IMR-90 (cell line): ENCODE data around the gene DCAF10. TPM values are rescaled to one million over a fixed set of nuclear protein-coding genes. Genes with fewer than 3 reads are reported as not detected.

Source experiments
- ATAC-seq: fragments of 200-7000 bp; cut with Tn5 transposase; 2 replicates; pipeline ENCODE4 v1.9.1; 2020; ENCODE audit warnings: low read depth, mild to moderate bottlenecking, moderate library complexity
- BruUV-seq: library from RNA; stranded (reverse); fragments of 400-500 nt; replicated peaks from 2 replicates; lab custom pipeline; 2021; lab: Mats Ljungman, UMichigan
- CTCF ChIA-PET: fragments of 300-600 bp; formaldehyde crosslinking; extraction: SDS; loops from one replicate; lab custom pipeline; 2021; ENCODE audit warnings: antibody characterized with exemption; lab: Yijun Ruan, JAX
- POLR2A ChIA-PET: fragments of 300-600 bp; sonication (Branson Sonifier 250); formaldehyde crosslinking; loops from one replicate; lab custom pipeline; 2022; ENCODE audit warnings: antibody characterized with exemption; ENCODE audit not compliant: unreplicated experiment; lab: Charles Lee
- DNase-seq: peaks from one replicate; pipeline ENCODE4 v3.0.0; 2013
- H2AFZ ChIP-seq: replicated peaks from 2 replicates; pipeline ENCODE3; 2013; ENCODE audit warnings: low read length, mild to moderate bottlenecking; ENCODE audit not compliant: poor library complexity
- H2AK5ac ChIP-seq: 2 replicates; pipeline ENCODE4 v1.6.1; 2013; ENCODE audit warnings: low read depth, low read length, inconsistent platforms
- H2AK9ac ChIP-seq: replicated peaks from 2 replicates; pipeline ENCODE3; 2013; ENCODE audit warnings: mild to moderate bottlenecking, low read depth, low read length, moderate library complexity; ENCODE audit not compliant: poor library complexity
- H2BK120ac ChIP-seq: 2 replicates; pipeline ENCODE4 v1.6.1; 2013; ENCODE audit warnings: low read depth, low read length, inconsistent platforms
- H2BK15ac ChIP-seq: 3 replicates; pipeline ENCODE4 v1.6.1; 2013; ENCODE audit warnings: low read depth, low read length, inconsistent platforms
- H2BK20ac ChIP-seq: 2 replicates; pipeline ENCODE4 v1.6.1; 2013; ENCODE audit warnings: low read depth, mild to moderate bottlenecking, inconsistent platforms, low read length, moderate library complexity
- H2BK5ac ChIP-seq: 2 replicates; pipeline ENCODE4 v1.6.1; 2013; ENCODE audit warnings: mild to moderate bottlenecking, low read depth, low read length, inconsistent platforms; ENCODE audit not compliant: poor library complexity, severe bottlenecking
- H3K14ac ChIP-seq: replicated peaks from 2 replicates; pipeline ENCODE4 v1.6.1; 2013; ENCODE audit warnings: low read depth, low read length, inconsistent platforms
- H3K18ac ChIP-seq: 2 replicates; pipeline ENCODE4 v1.6.1; 2013; ENCODE audit warnings: low read depth, low read length, control low read depth
- H3K23ac ChIP-seq: 2 replicates; pipeline ENCODE4 v1.6.1; 2013; ENCODE audit warnings: low read depth, low read length, inconsistent platforms
- H3K27ac ChIP-seq: 2 replicates; pipeline ENCODE4 v1.5.1; 2013; ENCODE audit warnings: mild to moderate bottlenecking, control low read depth, low read length; ENCODE audit not compliant: insufficient read depth
- H3K27me3 ChIP-seq: 2 replicates; pipeline ENCODE4 v1.6.1; 2013; ENCODE audit warnings: low read length; ENCODE audit not compliant: control insufficient read depth, insufficient read depth
- H3K36me3 ChIP-seq: 2 replicates; pipeline ENCODE4 v1.6.1; 2013; ENCODE audit warnings: low read length, mixed read lengths; ENCODE audit not compliant: control insufficient read depth, insufficient read depth
- H3K4ac ChIP-seq: 2 replicates; pipeline ENCODE4 v1.6.1; 2013; ENCODE audit warnings: low read depth, low read length, inconsistent platforms
- H3K4me1 ChIP-seq: 2 replicates; pipeline ENCODE4 v1.6.1; 2013; ENCODE audit warnings: low read length, mixed read lengths; ENCODE audit not compliant: control insufficient read depth, insufficient read depth
- H3K4me2 ChIP-seq: 2 replicates; pipeline ENCODE4 v1.6.1; 2013; ENCODE audit warnings: low read depth, mild to moderate bottlenecking, control low read depth, low read length, moderate library complexity
- H3K4me3 ChIP-seq: 2 replicates; pipeline ENCODE4 v1.5.1; 2013; ENCODE audit warnings: low read depth, mild to moderate bottlenecking, control low read depth, low read length, moderate library complexity; ENCODE audit not compliant: insufficient read depth
- H3K56ac ChIP-seq: 2 replicates; pipeline ENCODE4 v1.6.1; 2013; ENCODE audit warnings: low read length, inconsistent platforms; ENCODE audit not compliant: insufficient read depth; ENCODE audit errors: extremely low read depth
- H3K79me1 ChIP-seq, 2 experiments: 2 replicates each; pipeline ENCODE4 v1.6.1; 2013; ENCODE audit warnings: low read length in 2 of 2, inconsistent platforms in 1 of 2, low read depth in 1 of 2
- H3K9ac ChIP-seq: 2 replicates; pipeline ENCODE4 v1.6.1; 2013; ENCODE audit warnings: low read depth, low read length, control low read depth
- H3K9me1 ChIP-seq: 2 replicates; pipeline ENCODE4 v1.6.1; 2013; ENCODE audit warnings: low read length, inconsistent platforms; ENCODE audit not compliant: insufficient read depth
- H3K9me3 ChIP-seq: 2 replicates; pipeline ENCODE4 v1.6.1; 2013; ENCODE audit warnings: low read length; ENCODE audit not compliant: control insufficient read depth, insufficient read depth
- H4K20me1 ChIP-seq: 2 replicates; pipeline ENCODE4 v1.6.1; 2013; ENCODE audit warnings: low read length, inconsistent platforms; ENCODE audit not compliant: insufficient read depth
- H4K5ac ChIP-seq: 2 replicates; pipeline ENCODE4 v1.6.1; 2013; ENCODE audit warnings: mild to moderate bottlenecking, low read depth, low read length, control low read depth
- H4K8ac ChIP-seq, 2 experiments: 2 replicates each; pipeline ENCODE4 v1.6.1; 2013; ENCODE audit warnings: low read depth in 2 of 2, low read length in 2 of 2, control low read depth in 1 of 2, inconsistent platforms in 1 of 2
- H4K91ac ChIP-seq: 2 replicates; pipeline ENCODE4 v1.6.1; 2013; ENCODE audit warnings: low read depth, low read length, inconsistent platforms; ENCODE audit not compliant: insufficient read depth
- BHLHE40 ChIP-seq: fragments of 150-350 bp; IDR thresholded peaks from 2 replicates; pipeline ENCODE4 v1.6.1; 2016; ENCODE audit warnings: mild to moderate bottlenecking, low read depth, low read length
- CEBPB ChIP-seq: IDR thresholded peaks from 2 replicates; pipeline ENCODE4 v1.6.1; 2012; ENCODE audit warnings: low read depth, low read length, improper control_type of control experiment
- CHD1 ChIP-seq: IDR thresholded peaks from 2 replicates; pipeline ENCODE4 v1.6.1; 2012; ENCODE audit warnings: low read depth, low read length, improper control_type of control experiment
- CTCF ChIP-seq: conservative IDR thresholded peaks from 2 replicates; pipeline ENCODE4 v1.5.1; 2012; ENCODE audit warnings: mild to moderate bottlenecking, low read depth, low read length, improper control_type of control experiment
- FOS ChIP-seq: fragments of 150-350 bp; IDR thresholded peaks from 2 replicates; pipeline ENCODE4 v1.6.1; 2016; ENCODE audit warnings: low read depth, low read length
- MAFK ChIP-seq: IDR thresholded peaks from 2 replicates; pipeline ENCODE4 v1.6.1; 2012; ENCODE audit warnings: low read depth, low read length, improper control_type of control experiment
- MAZ ChIP-seq: IDR thresholded peaks from 2 replicates; pipeline ENCODE4 v1.6.1; 2012; ENCODE audit warnings: low read depth, mild to moderate bottlenecking, low read length, improper control_type of control experiment, moderate library complexity, borderline replicate concordance
- MXI1 ChIP-seq: IDR thresholded peaks from 2 replicates; pipeline ENCODE4 v1.6.1; 2012; ENCODE audit warnings: low read depth, mild to moderate bottlenecking, low read length, moderate library complexity, borderline replicate concordance
- NFE2L2 ChIP-seq: fragments of 150-350 bp; IDR thresholded peaks from 2 replicates; pipeline ENCODE4 v1.6.1; 2016; ENCODE audit warnings: low read depth, mild to moderate bottlenecking, low read length
- POLR2A ChIP-seq: IDR thresholded peaks from 2 replicates; pipeline ENCODE4 v1.6.1; 2012; ENCODE audit warnings: mild to moderate bottlenecking, low read depth, low read length
- RAD21 ChIP-seq: IDR thresholded peaks from 2 replicates; pipeline ENCODE4 v1.6.1; 2012; ENCODE audit warnings: low read length, improper control_type of control experiment
- RCOR1 ChIP-seq: IDR thresholded peaks from 2 replicates; pipeline ENCODE4 v1.6.1; 2012; ENCODE audit warnings: mild to moderate bottlenecking, low read length, improper control_type of control experiment; ENCODE audit not compliant: insufficient replicate concordance
- RFX5 ChIP-seq: IDR thresholded peaks from 2 replicates; pipeline ENCODE4 v1.8.0; 2012; ENCODE audit warnings: low read depth, mild to moderate bottlenecking, low read length, moderate library complexity
- SMC3 ChIP-seq: fragments of 150-350 bp; IDR thresholded peaks from 2 replicates; pipeline ENCODE4 v1.6.1; 2016; ENCODE audit warnings: low read depth, mild to moderate bottlenecking, antibody characterized with exemption, low read length, moderate library complexity
- USF2 ChIP-seq: fragments of 150-350 bp; IDR thresholded peaks from 2 replicates; pipeline ENCODE4 v1.6.1; 2017; ENCODE audit warnings: mild to moderate bottlenecking, antibody characterized with exemption, low read length, low read depth
- WGBS, 2 experiments: methylation state at CpG; one replicate each; pipeline versions ENCODE4 v1.1.5 to v1.1.7; 2013; ENCODE audit warnings: missing lambda C conversion rate in 2 of 2; ENCODE audit not compliant: insufficient read length in 1 of 2; ENCODE audit errors: extremely low coverage in 2 of 2; 5-methylcytosine and 5-hydroxymethylcytosine counted together
- dilution Hi-C: fragments of 300-500 bp; cut with HindIII; formaldehyde crosslinking; loops from one replicate; pipeline ENCODE4 v1.14.3; 2018; ENCODE audit warnings: low sequenced_read_pairs; ENCODE audit not compliant: unreplicated experiment
- in situ Hi-C: fragments of 300-500 bp; cut with MboI; formaldehyde crosslinking; loops from 3 replicates; pipeline ENCODE4 v1.14.3; 2019; ENCODE audit warnings: low sequenced_read_pairs, inconsistent platforms, mixed read lengths
- intact Hi-C: fragments of 100-400 bp; cut with micrococcal nuclease; formaldehyde crosslinking; loops from 2 replicates; pipeline ENCODE4 v1.10.0; 2022
- polyA plus RNA-seq, 3 experiments: library from polyadenylated mRNA; depleted of rRNA; stranded (reverse); fragments of >200 nt; gene quantifications; 2 replicates each; pipeline ENCODE4 v1.2.3, GENCODE V29; 2012; ENCODE audit warnings: low replicate concordance in 1 of 3
- total RNA-seq: library from RNA; depleted of rRNA; stranded (reverse); fragments of >200 nt; gene quantifications from 2 replicates; pipeline ENCODE4 v1.2.3, GENCODE V29; 2012
- TF ChIP-seq, protein P1 (sequence below): fragments of 150-350 bp; IDR thresholded peaks from 2 replicates; pipeline ENCODE4 v1.6.1; 2016; ENCODE audit warnings: low read depth, mild to moderate bottlenecking, low read length, moderate library complexity, borderline replicate concordance

DCAF10 gene
- total and polyA plus RNA-seq, 2 of the 4 experiments (the other 2 are of a cell fraction), result 17.1 to 19.4 TPM

DNA sequence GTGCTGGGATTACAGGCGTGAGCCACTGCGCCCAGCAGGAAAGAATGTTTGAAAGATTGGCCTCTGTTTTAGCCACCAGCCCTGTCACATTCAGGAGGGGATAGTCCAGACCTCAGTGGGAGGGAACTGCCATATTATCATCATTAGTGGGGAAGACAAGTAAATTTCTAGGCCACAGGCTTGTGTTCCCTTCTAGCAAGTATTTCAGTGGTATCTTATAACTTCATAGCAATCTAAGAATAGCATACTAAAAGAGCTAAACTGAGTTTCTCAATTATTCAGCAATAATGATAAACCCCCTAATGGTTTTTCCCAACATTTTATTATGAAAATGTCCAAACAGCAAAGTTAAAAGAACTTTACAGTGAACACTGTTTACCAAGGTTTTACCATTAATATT lies 73.4 kb downstream of the DCAF10 start:
- no peak overlapping the region for H3K56ac ChIP-seq
- peaks cover 5% of the 10 kb centered on the region for H3K9me3 ChIP-seq
- no peak overlapping the region for H3K4me3 ChIP-seq
- no peak overlapping the region for H2BK120ac ChIP-seq
- BruUV-seq, result no TSS peak
- no peak overlapping the region for H3K14ac ChIP-seq
- H2BK5ac ChIP-seq, result no peak overlapping the region
- no peak overlapping the region for H2BK20ac ChIP-seq
- no peak for ATAC-seq
- no peaks in the 10 kb centered on the region; the same call in 1 of the 2 replicates for H4K20me1 ChIP-seq
- H3K18ac ChIP-seq, result no peak overlapping the region
- in situ Hi-C loops, result no loop called here
- no peaks in the 10 kb centered on the region for H3K79me1 ChIP-seq
- no peak overlapping the region for H3K4ac ChIP-seq
- H2AFZ ChIP-seq, result no peak overlapping the region
- no peak for DNase-seq
- no peak overlapping the region for H2AK5ac ChIP-seq
- POLR2A ChIA-PET, result no interaction called here
- no peak overlapping the region for H3K9ac ChIP-seq
- H3K4me2 ChIP-seq, result no peak overlapping the region
- H4K5ac ChIP-seq, result no peak overlapping the region
- no peak overlapping the region for H2BK15ac ChIP-seq
- TF ChIP-seq, protein P1, sequence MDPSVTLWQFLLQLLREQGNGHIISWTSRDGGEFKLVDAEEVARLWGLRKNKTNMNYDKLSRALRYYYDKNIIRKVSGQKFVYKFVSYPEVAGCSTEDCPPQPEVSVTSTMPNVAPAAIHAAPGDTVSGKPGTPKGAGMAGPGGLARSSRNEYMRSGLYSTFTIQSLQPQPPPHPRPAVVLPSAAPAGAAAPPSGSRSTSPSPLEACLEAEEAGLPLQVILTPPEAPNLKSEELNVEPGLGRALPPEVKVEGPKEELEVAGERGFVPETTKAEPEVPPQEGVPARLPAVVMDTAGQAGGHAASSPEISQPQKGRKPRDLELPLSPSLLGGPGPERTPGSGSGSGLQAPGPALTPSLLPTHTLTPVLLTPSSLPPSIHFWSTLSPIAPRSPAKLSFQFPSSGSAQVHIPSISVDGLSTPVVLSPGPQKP, result no peak
- TF ChIP-seq CHD1 (no peak), POLR2A (no peak), RCOR1 (no peak), RAD21 (no peak), RFX5 (no peak), NFE2L2 (no peak), MAZ (no peak), FOS (no peak), BHLHE40 (no peak), MXI1 (no peak), SMC3 (no peak), USF2 (no peak), CTCF (no peak), MAFK (no peak), CEBPB (no peak)
- no peaks in the 10 kb centered on the region; the same call in 1 of the 2 replicates for H3K9me1 ChIP-seq
- 80% methylated on average over 1 of the region's 2 CpGs; no CpG with 5 or more reads in 1 of the 2 experiments for WGBS, 2 experiments
- H2AK9ac ChIP-seq, result no peak overlapping the region
- no peak overlapping the region for H4K8ac ChIP-seq
- no peaks in the 10 kb centered on the region; the same call in 1 of the 2 replicates for H3K4me1 ChIP-seq
- H3K36me3 ChIP-seq, result peaks cover 4% of the 10 kb centered on the region
- H3K27ac ChIP-seq, result no peak overlapping the region
- dilution Hi-C loops, result no loop called here
- H3K23ac ChIP-seq, result no peak overlapping the region
- CTCF ChIA-PET, result no interaction called here
- H4K91ac ChIP-seq, result no peak overlapping the region
- no peaks in the 10 kb centered on the region for H3K27me3 ChIP-seq
- intact Hi-C loops, result no loop called here
